NCI-H2081 treated with DMSO at 0.1 percent for 48 hours (cell line): ENCODE measurements around the gene YPEL3.

Experiments
- DNase-seq: peaks from one replicate; lab custom pipeline; 2025; lab: John Stamatoyannopoulos, UW

YPEL3 gene

DNA sequence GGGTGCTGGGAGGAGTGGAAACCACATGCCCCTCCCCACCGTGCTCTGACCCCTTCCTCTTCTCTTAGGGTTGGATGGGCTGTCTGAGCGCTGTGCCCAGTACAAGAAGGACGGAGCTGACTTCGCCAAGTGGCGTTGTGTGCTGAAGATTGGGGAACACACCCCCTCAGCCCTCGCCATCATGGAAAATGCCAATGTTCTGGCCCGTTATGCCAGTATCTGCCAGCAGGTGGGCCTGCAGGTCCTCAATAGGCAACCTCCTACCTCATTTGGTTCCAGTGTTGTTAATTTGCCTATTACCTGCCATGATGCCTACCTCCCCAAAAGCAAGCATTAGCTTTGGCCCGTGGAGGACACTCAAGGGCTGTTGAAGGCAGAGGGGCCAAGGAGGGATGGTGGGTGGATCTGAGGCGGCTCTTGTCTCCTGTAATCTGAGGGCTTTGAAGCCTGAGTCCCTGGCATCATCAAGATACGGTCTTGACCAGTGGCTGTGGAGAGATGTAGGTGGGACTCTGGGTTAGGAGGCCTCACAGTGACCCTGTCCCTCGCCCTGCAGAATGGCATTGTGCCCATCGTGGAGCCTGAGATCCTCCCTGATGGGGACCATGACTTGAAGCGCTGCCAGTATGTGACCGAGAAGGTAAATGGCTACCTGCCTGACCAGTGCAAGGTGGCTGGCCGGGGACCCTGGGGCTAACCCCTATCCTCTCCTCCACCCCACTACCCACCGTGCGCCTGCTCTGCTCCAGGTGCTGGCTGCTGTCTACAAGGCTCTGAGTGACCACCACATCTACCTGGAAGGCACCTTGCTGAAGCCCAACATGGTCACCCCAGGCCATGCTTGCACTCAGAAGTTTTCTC is 27.0 kb downstream of the YPEL3 start:
- DNase-seq, result no peak

DNA sequence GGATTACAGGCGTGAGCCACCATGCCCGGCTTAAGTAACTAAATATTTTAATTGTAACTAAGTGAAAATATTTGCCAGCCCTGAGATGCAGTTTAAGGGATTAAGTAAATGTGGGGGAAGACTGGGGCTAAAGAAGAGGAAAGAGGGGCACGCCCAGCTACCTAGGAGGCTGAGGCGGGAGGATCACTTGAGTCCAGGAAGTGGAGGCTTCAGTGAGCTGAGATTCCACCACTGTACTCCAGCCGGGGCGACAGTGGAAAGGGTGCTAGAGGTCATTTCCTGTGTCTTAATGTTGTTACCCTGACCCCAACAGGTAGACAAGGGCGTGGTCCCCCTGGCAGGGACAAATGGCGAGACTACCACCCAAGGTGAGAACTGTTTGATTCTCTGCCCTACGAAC is 27.7 kb downstream of the YPEL3 start:
- DNase-seq, result no peak

DNA sequence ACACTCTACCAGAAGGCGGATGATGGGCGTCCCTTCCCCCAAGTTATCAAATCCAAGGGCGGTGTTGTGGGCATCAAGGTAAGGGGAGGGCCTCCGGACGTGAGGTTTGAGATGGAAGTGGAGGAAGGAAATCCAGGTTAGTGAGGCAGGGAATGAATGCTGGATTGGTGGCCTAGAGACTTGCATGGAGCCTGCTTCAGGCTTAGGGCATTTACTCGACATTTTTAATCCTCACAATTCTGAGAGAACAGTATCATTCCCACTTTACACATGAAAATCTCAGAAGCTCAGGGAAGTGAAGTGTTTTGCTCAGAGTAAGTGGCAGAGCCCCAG is 28.5 kb downstream of the YPEL3 start:
- DNase-seq, result no peak

DNA sequence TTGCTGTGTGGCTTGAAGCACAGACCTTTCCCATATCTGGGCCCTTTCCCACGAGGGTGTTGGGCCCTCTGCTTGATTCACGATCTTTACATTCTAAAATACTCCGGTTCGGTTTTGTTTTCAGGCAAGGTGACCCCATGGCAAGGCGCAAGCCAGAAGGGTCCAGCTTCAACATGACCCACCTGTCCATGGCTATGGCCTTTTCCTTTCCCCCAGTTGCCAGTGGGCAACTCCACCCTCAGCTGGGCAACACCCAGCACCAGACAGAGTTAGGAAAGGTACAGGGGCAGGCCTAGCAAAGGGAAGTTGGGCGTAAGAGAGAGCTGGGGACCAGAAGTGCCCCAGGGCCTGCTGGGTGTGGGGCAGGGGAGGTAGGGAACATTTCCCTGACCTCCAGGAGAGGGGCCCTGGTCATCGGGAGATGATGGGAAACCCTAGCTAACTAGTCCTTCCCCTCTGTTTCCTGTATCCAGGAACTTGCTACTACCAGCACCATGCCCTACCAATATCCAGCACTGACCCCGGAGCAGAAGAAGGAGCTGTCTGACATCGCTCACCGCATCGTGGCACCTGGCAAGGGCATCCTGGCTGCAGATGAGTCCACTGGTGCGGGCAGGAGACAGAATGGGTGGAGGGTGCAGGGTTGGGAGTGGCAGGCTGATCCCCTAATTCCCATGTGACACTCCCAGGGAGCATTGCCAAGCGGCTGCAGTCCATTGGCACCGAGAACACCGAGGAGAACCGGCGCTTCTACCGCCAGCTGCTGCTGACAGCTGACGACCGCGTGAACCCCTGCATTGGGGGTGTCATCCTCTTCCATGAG is 29.0 kb downstream of the YPEL3 start:
- no peak for DNase-seq

DNA sequence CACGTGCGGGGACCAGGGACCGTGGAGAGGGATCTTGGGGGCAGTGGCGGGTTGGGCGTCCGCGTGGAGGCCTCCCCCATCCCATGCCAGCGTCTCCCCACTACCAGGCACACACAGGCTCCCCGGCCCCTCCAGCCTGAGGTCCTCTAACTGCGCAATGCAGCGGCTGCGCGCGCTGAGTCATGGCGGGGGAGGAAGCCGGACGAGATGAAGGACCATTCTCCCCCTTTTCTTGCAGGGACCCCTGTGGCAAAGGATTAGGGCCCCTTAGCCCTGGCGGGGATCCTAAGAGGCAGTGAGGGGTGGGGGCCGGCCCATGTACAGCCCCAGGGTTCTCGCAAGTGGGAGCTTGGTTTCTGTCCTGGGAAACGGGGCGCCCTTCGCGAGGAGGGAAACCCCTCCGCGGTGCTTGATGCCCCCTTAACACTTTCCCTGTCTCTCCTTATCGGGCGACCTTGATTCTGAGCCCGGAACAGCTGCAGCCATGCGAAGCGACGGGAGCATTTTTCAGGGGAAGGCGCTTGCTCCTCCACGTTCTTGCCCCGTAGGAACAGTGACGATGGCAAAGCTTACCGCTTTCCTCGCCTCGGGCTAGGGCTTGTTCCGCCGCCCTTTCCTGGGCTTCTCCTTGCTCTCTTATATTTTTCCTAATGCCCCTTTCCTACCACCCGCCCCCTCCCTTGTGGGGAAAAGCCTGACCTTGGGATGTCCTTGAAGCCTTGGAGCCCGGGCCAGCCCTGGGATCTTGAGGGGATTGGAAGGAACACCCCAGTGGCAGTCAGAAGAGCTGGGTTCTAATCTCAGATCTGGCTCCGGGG is 29.9 kb downstream of the YPEL3 start:
- DNase-seq, result no peak

DNA sequence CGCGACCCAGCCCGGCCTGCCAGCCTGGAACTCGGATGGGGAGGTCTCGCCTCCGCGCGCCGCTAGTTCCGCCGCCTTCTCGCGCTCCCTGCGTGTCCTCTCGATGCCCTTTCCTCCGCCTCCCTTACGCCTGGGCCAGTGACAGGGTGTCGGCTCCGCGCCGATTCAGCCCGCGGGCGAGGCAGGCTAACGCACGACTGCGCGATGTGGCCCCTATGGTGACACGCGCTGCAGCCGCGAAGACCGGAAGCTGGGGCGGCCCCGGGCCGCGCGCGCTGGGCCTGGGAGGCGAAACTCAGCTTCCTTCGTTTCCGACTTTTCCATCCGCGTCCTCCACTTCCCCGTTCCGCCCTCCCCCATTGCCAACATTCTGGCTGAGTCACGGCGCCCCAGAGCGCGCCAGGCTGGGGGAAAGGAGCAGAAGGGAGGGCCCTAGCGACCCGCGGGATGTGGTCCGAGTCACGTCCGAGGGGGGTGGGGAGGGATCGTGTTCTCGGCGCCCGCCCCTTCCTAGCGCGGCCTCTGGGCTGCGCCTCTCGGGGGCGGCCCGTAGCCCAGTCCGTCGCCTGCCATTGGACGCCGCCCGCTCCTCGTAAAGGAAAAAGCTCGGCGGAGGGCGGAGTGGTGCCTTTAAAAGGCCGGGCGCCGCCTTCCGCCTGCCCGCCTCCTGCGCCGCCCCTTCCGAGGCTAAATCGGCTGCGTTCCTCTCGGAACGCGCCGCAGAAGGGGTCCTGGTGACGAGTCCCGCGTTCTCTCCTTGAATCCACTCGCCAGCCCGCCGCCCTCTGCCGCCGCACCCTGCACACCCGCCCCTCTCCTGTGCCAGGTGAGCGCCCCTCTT is 30.7 kb downstream of the YPEL3 start, which contains the start of gene ALDOA:
Gene ALDOA, plus strand, starts transcription at position 659 of the 841 bp plus-strand sequence. CDS start 1,138 bp downstream, outside the sequence.
- peak; percentile 66 for DNase-seq

DNA sequence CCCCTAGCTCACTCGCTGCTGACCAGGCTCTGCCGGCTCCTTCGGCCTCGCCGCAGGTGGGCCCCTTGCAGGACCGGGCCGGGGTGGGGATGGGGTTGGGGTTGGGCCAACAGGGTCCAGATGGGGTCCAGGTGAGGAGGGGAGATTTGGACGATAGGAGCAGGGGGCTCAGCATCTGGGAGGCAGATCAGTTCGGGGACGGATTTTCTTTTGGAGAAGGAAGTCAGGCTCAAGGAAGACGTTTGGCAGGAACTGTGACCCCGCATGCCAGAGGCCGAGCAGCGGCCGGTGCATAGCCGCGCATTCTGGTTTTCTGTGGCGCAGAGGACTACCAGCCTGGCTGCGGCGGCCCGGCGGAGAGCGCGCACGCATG is 31.3 kb downstream of the YPEL3 start:
- DNase-seq, result no peak

DNA sequence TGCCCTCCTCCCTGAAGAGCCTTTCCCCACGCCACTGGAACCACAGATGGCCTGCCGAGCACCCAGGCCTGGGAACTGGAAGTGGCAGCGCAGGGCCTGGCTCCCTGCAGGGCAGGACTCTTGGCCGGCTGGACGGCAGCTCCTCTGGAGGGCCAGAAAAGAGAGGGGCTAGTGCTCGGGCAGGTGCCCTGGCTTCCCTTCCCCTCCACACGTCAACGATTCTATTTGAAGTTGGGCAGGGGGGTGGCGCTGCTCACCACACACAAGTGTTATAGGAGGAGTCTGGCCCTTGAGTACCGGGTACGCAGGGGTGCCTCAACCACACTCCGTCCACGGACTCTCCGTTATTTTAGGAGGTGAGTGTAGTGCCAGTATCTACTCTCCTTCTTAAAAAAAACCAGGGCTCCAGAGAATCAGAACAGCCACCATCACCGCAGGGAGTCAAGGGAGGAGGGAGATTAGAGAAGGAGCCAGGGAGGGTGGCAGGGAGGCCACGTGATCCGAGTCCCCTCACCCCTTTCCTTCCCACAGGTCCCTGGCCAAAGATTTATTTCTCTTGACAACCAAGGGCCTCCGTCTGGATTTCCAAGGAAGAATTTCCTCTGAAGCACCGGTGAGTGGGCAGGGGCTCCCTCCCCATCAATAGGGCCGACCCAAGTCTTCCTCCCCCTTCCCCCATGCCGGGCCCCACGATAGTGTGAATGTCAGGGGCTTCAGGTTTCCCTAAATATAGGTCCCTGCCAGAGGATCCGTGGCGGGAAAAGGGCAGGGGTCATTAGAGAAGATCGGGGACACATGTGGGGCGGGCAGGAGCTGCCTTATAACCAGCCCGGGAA is 31.9 kb downstream of the YPEL3 start:
- no peak for DNase-seq

DNA sequence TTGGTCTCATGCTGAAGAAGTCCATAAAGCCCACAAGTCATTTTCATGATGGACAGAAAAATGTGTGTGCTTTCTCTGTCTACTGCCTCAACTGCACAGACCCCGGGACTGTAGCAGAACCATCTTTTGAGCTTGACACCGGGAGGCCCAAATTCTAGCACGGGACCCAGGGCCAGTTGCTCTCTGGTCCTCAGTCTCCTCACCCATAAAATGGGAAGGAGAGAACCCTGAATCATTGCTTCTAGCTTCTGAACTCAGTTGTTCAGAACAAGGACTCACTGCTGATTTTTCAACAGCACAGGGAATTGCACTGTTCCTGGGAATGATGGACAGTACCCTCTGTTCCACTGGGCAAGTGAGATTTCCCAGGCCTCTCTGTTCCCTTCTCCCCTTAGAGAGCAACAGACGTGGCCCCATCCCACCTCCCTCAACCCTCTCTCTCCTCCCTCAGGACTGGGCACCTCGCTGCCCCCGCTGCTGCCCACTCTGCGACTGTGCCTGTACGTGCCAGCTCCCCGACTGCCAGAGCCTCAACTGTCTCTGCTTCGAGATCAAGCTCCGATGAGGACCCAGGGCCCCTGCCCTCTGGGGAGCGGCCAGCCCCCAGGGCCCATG is 32.6 kb downstream of the YPEL3 start:
- no peak for DNase-seq

DNA sequence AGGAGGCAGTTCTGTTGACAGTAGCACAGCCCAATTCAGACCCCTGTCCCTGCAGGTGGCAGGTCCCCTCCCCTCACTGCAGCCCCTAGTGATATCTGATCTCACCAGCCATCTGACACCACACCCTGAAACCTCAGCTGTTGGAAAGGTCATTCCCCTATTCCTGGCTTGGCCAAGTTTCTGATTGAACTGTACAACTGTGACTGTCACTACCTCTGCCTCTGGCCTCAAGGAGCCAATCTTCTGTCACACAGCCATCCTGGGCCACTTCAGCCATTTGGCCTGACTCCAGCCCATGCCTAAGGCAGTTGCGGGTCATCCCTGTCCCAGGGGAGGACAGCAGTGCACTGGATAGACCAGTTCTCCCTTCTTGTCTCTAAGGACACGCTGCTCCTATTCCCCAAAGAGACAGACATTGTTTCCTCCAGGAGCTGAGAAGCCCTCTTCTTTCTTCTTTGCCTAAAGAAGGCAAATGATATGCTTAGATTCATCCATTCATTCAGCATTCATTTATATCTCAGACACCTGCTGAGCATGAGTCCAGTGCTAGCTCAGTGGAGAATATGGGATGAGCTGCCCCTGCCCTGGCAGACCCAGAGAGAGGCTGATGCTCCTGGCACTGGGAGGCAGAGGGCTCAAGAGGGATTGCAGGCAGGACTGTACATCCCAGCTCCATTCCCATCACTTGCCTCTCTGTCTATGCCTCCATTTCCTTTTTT is 35.0 kb downstream of the YPEL3 start:
- DNase-seq, result no peak

DNA sequence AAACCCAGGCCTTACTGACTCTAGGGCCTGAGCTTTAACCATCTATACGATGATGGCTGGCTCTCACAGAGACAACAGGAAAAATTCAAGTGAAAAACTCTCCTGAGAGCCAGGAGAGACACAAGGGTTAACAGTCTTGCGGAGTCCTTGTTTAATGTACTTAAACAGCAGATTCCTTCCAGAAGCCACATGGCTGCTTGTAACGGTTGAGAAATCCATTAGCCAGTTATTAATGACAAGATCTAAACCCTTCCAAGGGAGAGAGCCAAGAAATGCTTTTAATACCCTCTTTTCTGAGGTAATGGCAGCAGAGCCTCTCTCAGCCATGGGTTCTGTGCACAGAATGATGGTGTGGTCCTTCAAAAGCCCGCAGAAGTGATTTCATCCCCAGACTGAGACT is 35.7 kb downstream of the YPEL3 start:
- DNase-seq, result no peak

DNA sequence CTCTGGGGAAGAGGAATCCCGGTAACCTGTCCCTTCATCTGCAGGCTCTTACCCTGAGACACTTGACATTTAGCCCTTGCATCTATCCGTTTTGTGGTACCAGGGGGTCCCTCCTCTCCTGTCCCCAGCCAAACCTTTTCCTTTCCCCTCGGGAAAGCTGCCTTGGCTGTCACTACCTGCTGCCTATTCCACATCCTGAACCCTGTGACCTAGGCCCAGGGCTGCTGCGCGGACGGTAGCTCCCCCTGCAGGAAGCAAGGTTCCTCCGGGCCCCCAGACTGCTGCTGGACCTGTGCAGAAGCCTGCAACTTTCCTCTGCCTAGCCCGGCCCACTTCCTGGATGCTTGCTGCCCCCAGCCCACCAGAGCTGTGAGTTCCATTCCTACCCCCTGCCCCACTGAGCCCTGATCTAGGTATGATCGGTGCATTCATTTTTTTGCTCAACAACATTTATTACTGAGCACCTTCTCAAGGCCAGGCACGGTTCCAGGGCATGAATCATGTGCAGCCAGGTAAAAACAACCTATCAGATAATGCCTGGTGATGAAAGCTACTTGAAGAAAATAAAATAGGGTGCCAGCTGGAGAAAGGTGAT is 41.0 kb downstream of the YPEL3 start:
- DNase-seq, result no peak

DNA sequence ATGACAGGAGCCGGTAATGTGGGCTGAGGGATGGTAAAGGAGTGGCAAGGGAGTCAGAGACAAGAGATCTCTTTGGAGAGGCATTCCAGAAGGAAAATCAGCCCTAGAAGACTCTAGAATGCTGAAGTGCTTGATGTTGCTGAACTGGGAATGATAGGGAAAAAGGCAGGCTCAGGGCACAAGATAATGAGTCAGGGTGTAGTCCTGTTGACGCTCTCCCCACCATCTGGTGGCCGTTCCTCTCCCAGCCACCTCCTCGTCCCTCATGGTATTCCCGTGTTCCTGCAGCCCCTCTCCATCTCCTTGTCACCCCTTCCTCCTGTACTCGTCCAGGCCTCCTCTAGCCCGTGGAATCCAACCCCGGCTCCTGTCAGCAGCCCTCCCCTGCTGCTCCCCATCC is 41.6 kb downstream of the YPEL3 start:
- DNase-seq, result no peak

DNA sequence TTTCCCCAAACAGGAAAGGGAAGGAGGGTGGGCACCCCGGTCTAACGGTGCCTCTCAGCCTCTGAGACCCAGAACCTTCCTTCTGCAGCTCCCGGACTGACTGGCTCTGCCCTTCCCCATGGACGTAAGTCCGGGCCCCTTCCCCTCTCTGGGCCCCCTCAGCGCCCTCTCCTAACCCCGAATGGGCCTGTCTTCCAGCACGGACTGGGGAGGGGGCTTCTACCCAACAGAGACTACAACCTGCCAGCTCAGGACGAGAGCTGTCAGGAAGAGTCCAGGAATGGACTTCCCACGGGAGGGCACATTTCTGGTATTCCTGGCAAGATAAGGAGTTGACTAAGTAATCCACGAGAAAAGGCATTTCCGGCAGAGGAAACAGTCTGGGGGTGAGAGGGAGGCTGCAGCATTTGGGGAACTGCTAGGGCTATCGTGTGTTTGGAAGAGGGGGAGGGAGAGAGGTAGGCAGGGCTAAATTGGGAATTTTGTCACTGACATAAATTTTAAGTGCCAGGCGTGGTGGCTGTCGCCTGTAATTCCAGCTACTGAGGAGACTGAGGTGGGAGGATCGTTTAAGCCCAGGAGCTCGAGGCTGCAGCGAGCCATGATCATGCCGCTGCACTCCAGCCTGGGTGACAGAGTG is 42.5 kb downstream of the YPEL3 start:
- DNase-seq, result no peak

DNA sequence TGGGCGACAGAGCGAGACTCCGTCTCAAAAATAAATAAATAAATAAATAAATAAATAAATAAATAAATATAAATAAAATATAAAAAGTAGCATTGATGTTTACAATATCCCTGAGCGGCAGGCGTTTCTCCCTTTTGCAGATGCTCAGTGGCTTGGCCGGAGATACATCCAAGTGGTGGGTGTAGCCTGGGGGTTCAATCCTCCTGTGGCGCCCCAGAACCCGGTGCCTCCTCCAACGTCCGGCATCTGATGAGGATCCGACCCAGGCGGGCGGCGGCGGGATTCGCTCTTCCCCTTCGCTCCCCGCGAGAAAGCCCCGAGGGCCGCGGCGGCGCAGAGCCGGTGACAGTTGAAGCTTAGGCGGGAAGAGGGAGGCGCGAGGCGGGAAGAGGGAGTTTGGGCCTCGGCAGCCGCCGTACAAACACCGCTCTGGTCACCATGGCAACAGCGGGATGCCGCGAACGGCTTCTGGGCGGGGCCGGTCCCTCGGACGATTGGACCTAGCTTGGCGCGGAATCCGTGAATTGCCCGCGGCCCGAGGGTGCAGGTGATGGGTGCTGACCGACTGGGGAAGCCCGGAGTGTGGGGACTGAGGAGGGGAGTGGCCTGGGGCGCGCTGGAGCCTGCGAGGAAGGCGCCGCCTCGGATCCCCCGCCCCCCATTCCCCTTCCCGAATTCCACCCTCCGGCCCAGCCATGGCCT is 43.2 kb downstream of the YPEL3 start:
- DNase-seq, result peak; percentile 44

DNA sequence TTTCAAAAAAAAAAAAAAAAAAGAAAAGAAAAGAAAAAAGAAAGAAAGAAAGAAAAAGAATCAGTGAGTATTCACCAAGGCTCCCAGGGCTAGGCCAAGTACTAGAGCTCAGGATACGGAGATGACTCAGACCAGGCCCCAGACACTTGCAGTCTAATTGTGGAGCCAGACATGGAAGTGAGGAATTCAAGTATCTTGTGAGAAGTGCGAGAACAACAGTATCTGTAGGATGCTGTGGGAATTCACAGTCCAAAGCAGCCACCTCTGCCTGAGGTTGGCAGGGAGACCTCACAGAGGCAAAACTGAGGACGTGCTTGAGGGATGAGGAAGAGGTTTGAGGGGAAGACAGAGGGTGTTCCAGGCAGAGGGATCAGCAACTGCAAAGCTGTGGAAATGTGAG is 44.5 kb downstream of the YPEL3 start:
- no peak for DNase-seq

DNA sequence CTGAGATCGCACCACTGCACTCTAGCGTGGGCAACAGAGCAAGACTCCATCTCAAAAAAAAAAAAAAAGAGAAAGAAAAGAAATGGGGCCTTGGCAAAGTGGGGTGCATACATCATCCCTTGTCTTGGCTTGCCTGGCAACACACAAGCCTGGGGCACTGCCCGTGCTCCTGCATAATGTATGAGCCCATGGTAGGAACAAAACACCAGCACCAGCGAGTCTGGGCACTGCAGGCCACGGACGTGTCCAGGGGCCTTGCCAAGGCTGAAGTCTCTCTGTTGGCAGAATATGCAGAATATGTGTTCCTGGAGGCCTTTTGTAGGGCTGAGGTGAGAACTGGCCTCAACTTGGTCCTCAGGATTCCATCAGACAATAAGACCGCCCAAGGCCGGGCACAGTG is 46.1 kb downstream of the YPEL3 start:
- DNase-seq, result no peak

DNA sequence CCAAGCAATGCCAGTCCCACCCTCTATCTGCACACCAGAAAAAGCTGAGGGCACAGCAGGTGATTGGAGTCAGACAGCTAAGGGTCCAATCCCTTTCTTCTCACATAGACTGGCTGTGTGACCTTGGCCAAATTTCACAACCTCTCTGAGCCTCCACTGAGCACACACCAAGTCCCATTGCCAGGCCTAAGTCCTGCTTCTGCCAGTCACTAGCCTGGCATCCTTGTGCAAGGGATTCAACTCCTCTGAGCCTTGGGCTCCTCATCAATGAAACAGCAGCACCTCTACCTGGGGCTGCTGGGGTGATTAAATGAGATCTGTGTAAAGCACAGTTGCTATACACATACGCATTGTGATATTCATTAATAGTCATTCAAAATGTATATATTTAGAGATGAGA is 49.4 kb downstream of the YPEL3 start:
- DNase-seq, result no peak
